Smooth muscle cell (in vitro differentiated cells): Measurements from ENCODE around the gene PROCR. TPM values are rescaled to one million over a fixed set of nuclear protein-coding genes. Genes with fewer than 3 reads are reported as not detected.

ENCODE experiments used
- DNase-seq: peaks from one replicate; lab custom pipeline; 2025; ENCODE audit not compliant: unreplicated experiment; lab: John Stamatoyannopoulos, UW
- H2AFZ ChIP-seq: fragments of 200-600 bp; sonication (generic); 2 replicates; pipeline ENCODE4 v1.6.0; 2016; ENCODE audit warnings: antibody characterized with exemption, low read depth, mild to moderate bottlenecking
- H3F3A ChIP-seq: fragments of 200-600 bp; sonication (generic); 2 replicates; pipeline ENCODE4 v1.6.0; 2017; ENCODE audit warnings: antibody characterized with exemption, low read depth
- H3K27ac ChIP-seq: fragments of 200-600 bp; sonication (generic); 2 replicates; pipeline ENCODE4 v1.5.1; 2016; ENCODE audit warnings: low read depth, mild to moderate bottlenecking
- H3K27me3 ChIP-seq: fragments of 200-600 bp; sonication (generic); 2 replicates; pipeline ENCODE4 v1.6.1; 2016; ENCODE audit warnings: low read depth, mild to moderate bottlenecking
- H3K36me3 ChIP-seq: fragments of 200-600 bp; sonication (generic); 2 replicates; pipeline ENCODE4 v1.5.1; 2016; ENCODE audit warnings: low read depth
- H3K4me1 ChIP-seq: fragments of 200-600 bp; sonication (generic); 2 replicates; pipeline ENCODE4 v1.5.1; 2016; ENCODE audit warnings: low read depth
- H3K4me2 ChIP-seq: fragments of 200-600 bp; sonication (generic); 2 replicates; pipeline ENCODE4 v1.6.0; 2016; ENCODE audit warnings: mild to moderate bottlenecking
- H3K4me3 ChIP-seq: fragments of 200-600 bp; sonication (generic); 2 replicates; pipeline ENCODE4 v1.5.1; 2016; ENCODE audit warnings: mild to moderate bottlenecking
- H3K79me2 ChIP-seq: fragments of 200-600 bp; sonication (generic); 2 replicates; pipeline ENCODE4 v1.6.0; 2016; ENCODE audit warnings: low read depth, mild to moderate bottlenecking
- H3K9ac ChIP-seq: fragments of 200-600 bp; sonication (generic); 2 replicates; pipeline ENCODE4 v1.6.0; 2016; ENCODE audit warnings: low read depth
- H3K9me3 ChIP-seq: fragments of 200-600 bp; sonication (generic); replicated peaks from 2 replicates; pipeline ENCODE4 v1.5.1; 2016; ENCODE audit warnings: low read depth
- H4K20me1 ChIP-seq: fragments of 200-600 bp; sonication (generic); 2 replicates; pipeline ENCODE4 v1.6.0; 2016; ENCODE audit warnings: low read depth
- CTCF ChIP-seq: fragments of 200-600 bp; sonication (generic); IDR thresholded peaks from 2 replicates; pipeline ENCODE4 v1.5.1; 2017; ENCODE audit warnings: borderline replicate concordance, mild to moderate bottlenecking, antibody characterized with exemption; ENCODE audit not compliant: insufficient read depth, poor library complexity, severe bottlenecking
- WGBS: methylation state at CpG from one replicate; pipeline ENCODE4 v1.1.7; 2016; ENCODE audit warnings: low lambda C conversion rate; 5-methylcytosine and 5-hydroxymethylcytosine counted together
- polyA plus RNA-seq: library from polyadenylated mRNA; unstranded; fragments of >200 nt; fragmentation: Nextera tagmentation; extraction: Ambion mirVana; gene quantifications from 2 replicates; pipeline ENCODE4 v1.2.1, GENCODE V29; 2016
- total RNA-seq: library from RNA; depleted of rRNA; stranded (reverse); fragments of >200 nt; gene quantifications from 2 replicates; pipeline ENCODE4 v1.2.3, GENCODE V29; 2014

Gene PROCR
- 5.4 and 8.3 TPM in 2 replicates for total RNA-seq
- 4.4 and 4.8 TPM in 2 replicates for polyA plus RNA-seq

- Histone ChIP-seq H3K4me2 (peak within 1 kb of the TSS; percentile 82), H3K4me1 (peaks cover 5% of the 10 kb centered on the region), H3K79me2 (no peaks in the 10 kb centered on the region), H3F3A (peaks cover 12% of the 10 kb centered on the region), H3K36me3 (no peaks in the 10 kb centered on the region), H2AFZ (peak within 1 kb of the TSS; percentile 52), H3K9ac (no peak within 1 kb of the TSS), H3K27me3 (no peaks in the 10 kb centered on the region), H3K4me3 (peak within 1 kb of the TSS; percentile 40), H3K27ac (no peak within 1 kb of the TSS), H4K20me1 (no peaks in the 10 kb centered on the region), H3K9me3 (no peaks in the 10 kb centered on the region)
- no peak for TF ChIP-seq CTCF
- 6% methylated on average over 16 of the region's 16 CpGs for WGBS
- peak; percentile 18 for DNase-seq
Observed at GRCh38 chr20:35171753-35172433, at the start of gene PROCR. PROCR (plus strand) TSS chr20:35172072; CDS start chr20:35172155, 83 bp downstream.

GRCh38 chr20:35122756-35123405, 49.0 kb upstream of the PROCR start:
- Histone ChIP-seq H2AFZ (no peak overlapping the region), H3K27ac (no peak overlapping the region), H3K9ac (no peak overlapping the region), H3K9me3 (no peaks in the 10 kb centered on the region), H3K4me1 (no peaks in the 10 kb centered on the region), H3K4me3 (no peak overlapping the region), H3K27me3 (no peaks in the 10 kb centered on the region), H3K36me3 (peaks cover 3% of the 10 kb centered on the region), H3K4me2 (no peak overlapping the region), H4K20me1 (no peaks in the 10 kb centered on the region), H3F3A (no peaks in the 10 kb centered on the region), H3K79me2 (no peaks in the 10 kb centered on the region)
- no peak for DNase-seq
- TF ChIP-seq CTCF, result no peak
- 96% methylated on average over 5 of the region's 5 CpGs for WGBS

GRCh38 chr20:35125753-35126152, 46.1 kb upstream of the PROCR start:
- Histone ChIP-seq H4K20me1 (no peaks in the 10 kb centered on the region), H3K4me1 (no peaks in the 10 kb centered on the region), H2AFZ (no peak overlapping the region), H3K9me3 (no peaks in the 10 kb centered on the region), H3F3A (no peaks in the 10 kb centered on the region), H3K36me3 (peaks cover 3% of the 10 kb centered on the region), H3K4me3 (no peak overlapping the region), H3K9ac (no peak overlapping the region), H3K27me3 (no peaks in the 10 kb centered on the region), H3K4me2 (no peak overlapping the region), H3K27ac (no peak overlapping the region), H3K79me2 (no peaks in the 10 kb centered on the region)
- DNase-seq, result no peak
- WGBS, result 96% methylated on average over 5 of the region's 5 CpGs
- no peak for TF ChIP-seq CTCF
